Measurements from ENCODE around the gene PFDN6. TPM values are rescaled to one million over a fixed set of nuclear protein-coding genes. Genes with fewer than 3 reads are reported as not detected.

The PFDN6 gene
- total and polyA plus RNA-seq, 3 donors from 2014 or later = 45.5 to 123 (median 56.2) TPM

DNA sequence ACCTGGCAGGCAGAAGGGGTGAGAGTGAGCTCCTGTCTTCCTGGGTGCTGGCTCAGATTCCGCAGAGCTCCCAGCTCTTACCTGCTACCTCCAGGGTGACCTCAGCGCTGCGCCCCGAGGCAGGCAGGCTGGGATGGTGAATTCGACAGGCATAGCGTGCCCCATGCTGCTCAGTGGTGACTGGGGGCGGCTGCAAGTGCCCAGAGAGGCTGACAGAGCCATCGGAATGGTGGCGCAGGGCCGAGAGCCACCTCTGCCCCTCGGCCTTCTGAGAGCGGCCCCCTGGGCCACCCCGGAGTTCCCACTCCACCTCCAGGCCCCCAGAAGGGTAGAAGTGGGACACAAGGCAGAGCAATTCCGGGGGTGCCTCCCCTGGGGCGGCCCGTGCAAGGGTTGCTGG lies 14.8 kb downstream of the PFDN6 start:
- TF ChIP-seq POLR2A (IDR thresholded peaks at IDR 0.05) = no peak
- TF ChIP-seq, protein P1, sequence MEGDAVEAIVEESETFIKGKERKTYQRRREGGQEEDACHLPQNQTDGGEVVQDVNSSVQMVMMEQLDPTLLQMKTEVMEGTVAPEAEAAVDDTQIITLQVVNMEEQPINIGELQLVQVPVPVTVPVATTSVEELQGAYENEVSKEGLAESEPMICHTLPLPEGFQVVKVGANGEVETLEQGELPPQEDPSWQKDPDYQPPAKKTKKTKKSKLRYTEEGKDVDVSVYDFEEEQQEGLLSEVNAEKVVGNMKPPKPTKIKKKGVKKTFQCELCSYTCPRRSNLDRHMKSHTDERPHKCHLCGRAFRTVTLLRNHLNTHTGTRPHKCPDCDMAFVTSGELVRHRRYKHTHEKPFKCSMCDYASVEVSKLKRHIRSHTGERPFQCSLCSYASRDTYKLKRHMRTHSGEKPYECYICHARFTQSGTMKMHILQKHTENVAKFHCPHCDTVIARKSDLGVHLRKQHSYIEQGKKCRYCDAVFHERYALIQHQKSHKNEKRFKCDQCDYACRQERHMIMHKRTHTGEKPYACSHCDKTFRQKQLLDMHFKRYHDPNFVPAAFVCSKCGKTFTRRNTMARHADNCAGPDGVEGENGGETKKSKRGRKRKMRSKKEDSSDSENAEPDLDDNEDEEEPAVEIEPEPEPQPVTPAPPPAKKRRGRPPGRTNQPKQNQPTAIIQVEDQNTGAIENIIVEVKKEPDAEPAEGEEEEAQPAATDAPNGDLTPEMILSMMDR (IDR thresholded peaks at IDR 0.05) = no peak

DNA sequence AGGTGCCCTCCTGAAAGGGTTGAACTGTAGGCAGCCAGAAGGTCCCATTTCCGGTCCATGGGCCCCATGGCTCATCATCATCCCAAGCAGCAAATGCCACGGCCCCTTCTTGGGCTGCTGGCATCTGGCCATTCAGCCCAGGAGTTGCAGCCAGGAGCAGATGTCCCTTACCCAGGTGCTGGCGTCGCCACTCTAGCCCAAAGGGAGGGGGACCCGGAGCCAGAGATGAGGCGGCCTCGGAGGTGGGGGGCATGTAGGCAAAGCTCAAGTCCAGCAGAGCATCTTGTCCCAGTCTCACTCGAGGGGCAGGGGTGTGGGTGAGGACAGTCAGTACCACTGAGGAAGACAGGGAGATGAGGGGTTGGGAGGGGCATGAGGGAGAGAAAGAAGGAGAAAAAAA lies 15.7 kb downstream of the PFDN6 start:
- 80 to 82% methylated on average over 8 of the region's 8 CpGs for WGBS, 2 donors
- H3K27ac ChIP-seq = no peak overlapping the region
- H3K27me3 ChIP-seq = no peaks in the 10 kb centered on the region
- no peaks in the 10 kb centered on the region for H3K9me3 ChIP-seq
- peaks cover 5% of the 10 kb centered on the region for H3K4me1 ChIP-seq
- no peak for DNase-seq
- intact Hi-C loops (cut with DNase I; ENCODE audit: low total_unique reads) = no loop called here
- TF ChIP-seq POLR2A (IDR thresholded peaks at IDR 0.05) = no peak
- TF ChIP-seq, protein P1 (IDR thresholded peaks at IDR 0.05) = no peak
- H3K4me3 ChIP-seq = no peak overlapping the region
- H3K36me3 ChIP-seq (ENCODE audit: low read depth, missing control alignments) = no peaks in the 10 kb centered on the region

More for the DNA sequence above, 14.8 kb downstream of the PFDN6 start:
- H3K36me3 ChIP-seq (ENCODE audit: low read depth, missing control alignments) = no peaks in the 10 kb centered on the region
- H3K27ac ChIP-seq = no peak overlapping the region
- H3K4me1 ChIP-seq = peaks cover 9% of the 10 kb centered on the region
- H3K27me3 ChIP-seq = no peaks in the 10 kb centered on the region
- no peak for DNase-seq
- H3K9me3 ChIP-seq = no peaks in the 10 kb centered on the region
- WGBS, 2 donors = 87 to 92% methylated on average over 4 to 16 of the region's 16 CpGs
- intact Hi-C loops (cut with DNase I; ENCODE audit: low total_unique reads) = no loop called here
- no peak overlapping the region for H3K4me3 ChIP-seq

DNA sequence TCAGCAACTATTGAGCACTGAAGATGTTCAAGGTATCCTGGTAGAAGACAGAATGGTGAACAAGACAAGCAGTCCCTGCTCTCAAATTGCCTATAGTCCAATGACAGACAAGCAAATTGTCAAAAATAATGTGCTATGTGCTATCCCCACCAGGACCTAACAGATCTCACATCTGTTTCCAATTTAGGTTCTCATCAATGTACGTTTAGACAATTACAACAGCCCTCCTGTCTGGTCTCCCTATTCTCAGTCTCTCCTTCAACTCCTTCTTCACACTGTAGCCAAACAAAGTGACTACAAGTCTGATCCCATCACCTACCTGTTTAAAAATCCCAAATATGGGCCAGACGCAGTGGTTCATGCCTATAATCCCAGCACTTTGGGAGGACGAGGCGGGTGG lies 17.0 kb downstream of the PFDN6 start:
- H3K36me3 ChIP-seq (ENCODE audit: low read depth, missing control alignments) = no peaks in the 10 kb centered on the region
- H3K4me3 ChIP-seq = no peak overlapping the region
- H3K27ac ChIP-seq = no peak overlapping the region
- H3K4me1 ChIP-seq = peaks cover 5% of the 10 kb centered on the region
- intact Hi-C loops (cut with DNase I; ENCODE audit: low total_unique reads) = no loop called here
- no peak for DNase-seq
- H3K9me3 ChIP-seq = no peaks in the 10 kb centered on the region
- 79 to 85% methylated on average over 3 to 4 of the region's 4 CpGs for WGBS, 2 donors
- no peak for TF ChIP-seq POLR2A (IDR thresholded peaks at IDR 0.05)
- TF ChIP-seq, protein P1 (IDR thresholded peaks at IDR 0.05) = no peak
- no peaks in the 10 kb centered on the region for H3K27me3 ChIP-seq

DNA sequence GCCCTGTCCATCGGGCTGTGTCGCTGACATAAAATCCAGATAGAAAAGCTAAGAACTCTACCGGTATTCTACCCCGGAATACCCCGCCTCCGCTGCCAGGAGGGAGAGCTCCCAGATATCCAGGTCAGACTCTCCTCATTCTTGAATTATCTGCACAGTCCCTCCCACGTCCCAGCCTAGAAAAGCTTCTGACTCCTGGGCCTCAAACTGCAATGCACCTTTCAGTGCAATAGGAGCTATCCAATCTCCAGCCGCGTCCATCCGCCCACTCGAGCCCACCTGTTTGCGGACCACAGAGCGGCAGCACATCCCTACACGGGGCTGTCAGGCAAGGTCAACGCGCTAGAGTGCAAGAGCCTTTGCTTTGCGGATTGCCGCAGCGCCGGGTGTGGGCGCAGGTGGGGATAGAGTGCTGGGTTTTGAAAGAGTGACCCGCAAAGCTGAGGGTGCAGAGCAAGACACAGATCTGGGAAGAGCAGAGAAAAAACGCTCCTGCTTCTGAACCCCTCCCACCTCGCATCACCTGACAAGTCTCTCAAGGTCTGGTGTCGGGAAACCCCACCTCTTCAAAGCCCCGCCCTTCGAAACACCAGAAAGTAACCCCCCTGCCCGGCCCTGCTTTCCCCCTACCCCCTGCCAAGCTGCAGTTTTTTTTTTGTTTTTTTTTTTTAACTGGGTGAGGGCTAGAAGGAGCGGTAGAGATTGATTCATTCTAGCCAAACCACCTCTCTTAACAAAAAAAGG lies 23.1 kb downstream of the PFDN6 start:
- peak; percentile 95 for DNase-seq
- TF ChIP-seq, protein P1 (IDR thresholded peaks at IDR 0.05) = no peak
- no peak for TF ChIP-seq POLR2A (IDR thresholded peaks at IDR 0.05)
- 1 to 5% methylated on average over 27 to 29 of the region's 29 CpGs for WGBS, 2 donors
- intact Hi-C loops (cut with DNase I; ENCODE audit: low total_unique reads) = loop anchor here (10.0 kb wide), 2 partner anchors 102 to 108 kb away; partner anchors contain the start of genes CUTA, HSD17B8, PHF1 and RING1
- no peaks in the 10 kb centered on the region for H3K27me3 ChIP-seq
- H3K4me1 ChIP-seq = peaks cover 27% of the 10 kb centered on the region
- peak overlapping the region; percentile 78 to 87 for H3K4me3 ChIP-seq
- peak overlapping the region; percentile 94 to 97 for H3K27ac ChIP-seq
- no peaks in the 10 kb centered on the region for H3K36me3 ChIP-seq (ENCODE audit: low read depth, missing control alignments)
- no peaks in the 10 kb centered on the region for H3K9me3 ChIP-seq

Measured in testis (tissue), 3 donors.